Uterus (tissue), 4 donors: Measurements from ENCODE around the gene PLEKHB2. TPM values are rescaled to one million over a fixed set of nuclear protein-coding genes. Genes with fewer than 3 reads are reported as not detected.
"Not testable (repeated sequence)": the region's sequence is repeated elsewhere in the genome, so short reads cannot be mapped to it uniquely, and the experiment has no call there.

Experiments
- DNase-seq, 2 donors: peaks; one replicate each; pipeline ENCODE4 v3.0.0-alpha.2; 2019 to 2020
- H3K27ac ChIP-seq, 2 donors: fragments of 200-600 bp; sonication (generic); 1 replicate in 1 of 2; 2 replicates in 1 of 2; pipeline ENCODE4 v1.5.1; 2016 to 2018
- H3K27me3 ChIP-seq, 2 donors: fragments of 200-600 bp; sonication (generic); one replicate each; pipeline ENCODE4 v1.5.1; 2018 to 2019; ENCODE audit warnings: control low read depth in 1 of 2
- H3K36me3 ChIP-seq, 2 donors: fragments of 200-600 bp; sonication (generic); one replicate each; pipeline ENCODE4 v1.5.1; 2019; ENCODE audit warnings: control low read depth in 1 of 2
- H3K4me1 ChIP-seq, 2 donors: fragments of 200-600 bp; sonication (generic); one replicate each; pipeline ENCODE4 v1.5.1; 2018 to 2019; ENCODE audit warnings: control low read depth in 1 of 2
- H3K4me3 ChIP-seq, 2 donors: fragments of 200-600 bp; sonication (generic); 1 replicate in 1 of 2; 2 replicates in 1 of 2; pipeline ENCODE4 v1.5.1; 2018 to 2019; ENCODE audit warnings: mild to moderate bottlenecking in 1 of 2
- H3K9me3 ChIP-seq, 2 donors: fragments of 200-600 bp; sonication (generic); one replicate each; pipeline ENCODE4 v1.5.1; 2019; ENCODE audit warnings: control low read depth in 1 of 2
- POLR2A ChIP-seq, 2 donors: fragments of 450-650 bp; IDR thresholded peaks; one replicate each; pipeline ENCODE4 v1.6.1; 2016; ENCODE audit warnings: antibody characterized with exemption in 2 of 2, mild to moderate bottlenecking in 1 of 2, moderate library complexity in 1 of 2
- intact Hi-C: fragments of 100-400 bp; cut with DNase I; formaldehyde crosslinking; loops from one replicate; pipeline ENCODE4 v1.15.1; 2023; ENCODE audit warnings: low total_unique reads
- total RNA-seq, 4 donors: library from RNA; depleted of rRNA in 3 of 4; stranded (reverse); fragments of >200 nt in 3 of 4; gene quantifications; one replicate each; pipeline versions ENCODE4 v1.1.0 to v1.2.4, GENCODE V29; 2014 to 2023
- TF ChIP-seq, protein P1 (sequence below), 4 experiments: fragments of 200-600 bp in 2 of 4; fragments of 450-650 bp in 2 of 4; sonication (generic) in 2 of 4; IDR thresholded peaks; one replicate each; pipeline ENCODE4 v1.5.1; 2016 to 2019; ENCODE audit warnings: antibody characterized with exemption in 4 of 4, mild to moderate bottlenecking in 2 of 4, moderate library complexity in 1 of 4
- donor health status: DM: yes; HTN: yes; CAD: no.

The PLEKHB2 gene
- total RNA-seq, 4 donors from 2014 or later, result 11.8 to 58.9 (median 17.9) TPM

DNA sequence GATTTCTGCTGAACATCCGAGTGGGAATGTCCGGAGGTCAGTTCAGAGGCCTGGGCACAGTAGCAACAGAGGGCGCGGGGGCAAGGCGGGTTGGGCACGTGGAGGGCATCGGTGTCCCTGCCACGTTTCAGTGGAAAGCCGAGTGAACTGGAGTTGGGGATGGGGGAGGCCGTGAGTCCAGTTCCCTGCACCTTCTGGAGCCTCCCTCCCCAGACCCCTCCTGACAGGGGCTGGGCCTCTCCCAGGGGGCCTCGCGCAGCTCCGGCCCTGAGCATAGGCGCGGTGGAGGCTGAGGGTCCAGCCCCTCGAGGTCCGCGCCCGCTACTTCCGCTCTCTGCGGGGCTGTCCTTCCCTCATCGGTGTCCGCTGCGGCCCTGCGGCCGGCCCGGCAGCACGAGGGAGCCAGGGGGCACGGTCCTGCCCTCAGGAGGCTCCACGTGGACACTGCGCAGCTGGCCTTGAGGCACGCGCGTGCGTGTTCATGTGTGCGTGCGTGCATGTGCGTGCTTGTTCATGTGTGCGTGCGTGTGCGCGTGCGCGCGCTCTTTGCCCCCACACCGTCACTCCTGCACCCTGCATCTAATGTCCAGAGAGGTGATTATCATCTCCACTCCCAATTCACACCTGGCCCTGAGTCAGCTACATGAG is 50.2 kb downstream of the PLEKHB2 start:
- no peak for TF ChIP-seq POLR2A (IDR thresholded peaks at IDR 0.05)
- TF ChIP-seq, protein P1, sequence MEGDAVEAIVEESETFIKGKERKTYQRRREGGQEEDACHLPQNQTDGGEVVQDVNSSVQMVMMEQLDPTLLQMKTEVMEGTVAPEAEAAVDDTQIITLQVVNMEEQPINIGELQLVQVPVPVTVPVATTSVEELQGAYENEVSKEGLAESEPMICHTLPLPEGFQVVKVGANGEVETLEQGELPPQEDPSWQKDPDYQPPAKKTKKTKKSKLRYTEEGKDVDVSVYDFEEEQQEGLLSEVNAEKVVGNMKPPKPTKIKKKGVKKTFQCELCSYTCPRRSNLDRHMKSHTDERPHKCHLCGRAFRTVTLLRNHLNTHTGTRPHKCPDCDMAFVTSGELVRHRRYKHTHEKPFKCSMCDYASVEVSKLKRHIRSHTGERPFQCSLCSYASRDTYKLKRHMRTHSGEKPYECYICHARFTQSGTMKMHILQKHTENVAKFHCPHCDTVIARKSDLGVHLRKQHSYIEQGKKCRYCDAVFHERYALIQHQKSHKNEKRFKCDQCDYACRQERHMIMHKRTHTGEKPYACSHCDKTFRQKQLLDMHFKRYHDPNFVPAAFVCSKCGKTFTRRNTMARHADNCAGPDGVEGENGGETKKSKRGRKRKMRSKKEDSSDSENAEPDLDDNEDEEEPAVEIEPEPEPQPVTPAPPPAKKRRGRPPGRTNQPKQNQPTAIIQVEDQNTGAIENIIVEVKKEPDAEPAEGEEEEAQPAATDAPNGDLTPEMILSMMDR (IDR thresholded peaks at IDR 0.05), result no peak
- no peak overlapping the region for H3K27ac ChIP-seq
- intact Hi-C loops, result no loop called here
- no peaks in the 10 kb centered on the region for H3K27me3 ChIP-seq
- no peaks in the 10 kb centered on the region for H3K36me3 ChIP-seq
- DNase-seq, result no peak
- H3K4me3 ChIP-seq, result no peak overlapping the region
- no peaks in the 10 kb centered on the region for H3K9me3 ChIP-seq
- no peaks in the 10 kb centered on the region for H3K4me1 ChIP-seq

DNA sequence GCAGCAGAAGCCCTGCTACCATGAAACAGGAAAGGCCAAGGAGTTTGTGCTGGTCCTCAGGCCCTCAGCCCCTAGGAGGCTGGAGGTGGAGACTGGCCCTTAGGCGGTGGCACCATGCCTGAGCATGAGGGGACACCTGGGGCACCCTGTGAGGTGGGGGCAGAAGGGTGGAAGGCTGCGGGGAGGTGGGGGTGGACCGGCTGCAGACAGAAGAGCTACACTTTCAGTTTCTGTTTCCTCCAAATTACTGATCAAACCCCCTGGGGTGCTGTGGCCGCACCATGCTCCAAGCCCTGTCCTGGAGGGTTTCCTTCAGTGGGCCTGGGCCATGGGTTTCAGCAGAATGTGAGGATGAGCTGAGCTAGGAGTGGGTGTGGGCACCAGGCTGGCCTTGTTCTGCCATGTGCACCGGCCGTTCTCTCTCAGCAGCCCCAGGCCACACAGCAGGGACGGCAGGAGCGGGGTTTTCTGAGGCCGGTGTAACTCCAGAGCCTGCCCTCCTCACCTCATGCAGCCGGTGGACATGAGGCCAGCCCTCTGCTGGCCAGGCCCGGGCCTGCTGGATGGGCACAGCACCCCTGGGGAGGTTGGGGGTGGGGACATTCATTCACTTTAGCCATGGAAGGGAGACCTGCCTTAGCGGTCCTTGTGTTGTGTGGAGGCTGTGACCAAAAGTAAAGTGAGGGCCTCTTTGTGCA is 51.5 kb downstream of the PLEKHB2 start:
- H3K36me3 ChIP-seq, result no peaks in the 10 kb centered on the region
- H3K9me3 ChIP-seq, result no peaks in the 10 kb centered on the region
- H3K4me1 ChIP-seq, result no peaks in the 10 kb centered on the region
- H3K4me3 ChIP-seq, result no peak overlapping the region
- H3K27ac ChIP-seq, result no peak overlapping the region
- intact Hi-C loops, result no loop called here
- no peak for DNase-seq
- H3K27me3 ChIP-seq, result no peaks in the 10 kb centered on the region
- TF ChIP-seq, protein P1 (IDR thresholded peaks at IDR 0.05), result no peak
- no peak for TF ChIP-seq POLR2A (IDR thresholded peaks at IDR 0.05)

DNA sequence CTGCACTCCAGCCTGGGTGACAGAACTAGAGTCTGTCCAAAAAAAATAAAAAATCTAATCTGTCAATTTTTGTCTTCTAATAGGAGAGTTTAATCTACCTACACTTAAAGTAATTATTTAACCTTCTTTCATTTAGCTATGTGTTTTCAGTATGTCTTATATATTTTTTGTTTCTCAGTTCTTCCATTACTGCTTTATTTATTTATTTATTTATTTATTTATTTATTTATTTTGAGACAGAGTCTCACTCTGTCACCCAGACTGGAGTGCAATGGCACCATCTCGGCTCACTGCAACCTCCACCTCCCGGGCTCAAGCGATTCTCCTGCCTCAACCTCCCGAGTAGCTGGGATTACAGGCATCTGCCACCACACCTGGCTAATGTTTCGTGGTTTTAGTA is 60.4 kb downstream of the PLEKHB2 start:
- H3K4me1 ChIP-seq, H3K27ac ChIP-seq, H3K9me3 ChIP-seq, H3K27me3 ChIP-seq, H3K4me3 ChIP-seq, H3K36me3 ChIP-seq, intact Hi-C loops, DNase-seq: not testable (repeated sequence)

DNA sequence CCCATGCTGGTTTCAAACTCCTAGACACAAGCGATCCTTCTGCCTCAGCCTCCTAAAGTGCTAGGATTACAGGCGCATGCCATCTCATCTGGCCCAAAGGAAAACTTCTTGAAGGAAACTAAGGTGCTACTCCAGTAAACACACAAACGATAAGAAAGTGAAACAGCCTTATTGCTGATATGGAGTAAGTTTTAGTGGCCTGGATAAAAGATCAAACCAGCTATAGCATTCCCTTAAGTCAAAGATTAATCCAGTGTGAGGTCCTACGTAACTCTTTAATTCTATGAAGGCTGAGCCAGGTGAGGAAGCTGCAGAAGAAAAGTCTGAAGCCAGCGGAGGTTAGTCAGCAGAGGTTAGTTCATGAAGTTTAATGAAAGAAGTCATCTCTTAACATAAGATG is 63.4 kb downstream of the PLEKHB2 start:
- intact Hi-C loops, result no loop called here
- TF ChIP-seq, protein P1 (IDR thresholded peaks at IDR 0.05), result no peak
- TF ChIP-seq POLR2A (IDR thresholded peaks at IDR 0.05), result no peak
- H3K27me3 ChIP-seq, result no peaks in the 10 kb centered on the region

DNA sequence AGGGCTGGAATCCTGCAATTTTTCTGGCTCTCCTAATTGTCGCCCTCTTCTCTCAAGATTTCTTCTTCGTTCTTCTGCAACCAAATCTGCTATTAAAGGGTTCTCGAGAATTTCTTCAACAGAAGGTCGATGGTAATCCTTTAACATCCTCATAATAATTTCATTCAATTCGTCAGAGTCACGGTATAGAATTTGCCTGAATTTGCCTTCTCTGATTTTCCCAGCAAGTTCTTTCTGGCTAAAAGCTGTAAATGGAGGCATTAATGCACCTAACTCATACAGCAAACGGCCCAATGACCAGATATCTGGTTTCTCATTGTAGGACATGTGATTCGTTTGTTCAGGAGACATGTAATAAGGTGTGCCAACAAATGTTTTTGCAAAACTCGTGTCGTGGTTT is 72.9 kb downstream of the PLEKHB2 start:
- H3K36me3 ChIP-seq, H3K27ac ChIP-seq, DNase-seq, H3K27me3 ChIP-seq, H3K9me3 ChIP-seq, H3K4me3 ChIP-seq, intact Hi-C loops, H3K4me1 ChIP-seq: not testable (repeated sequence)

More for the DNA sequence above, 63.4 kb downstream of the PLEKHB2 start:
- Histone ChIP-seq H3K36me3 (no peaks in the 10 kb centered on the region), H3K4me3 (no peak overlapping the region), H3K4me1 (no peaks in the 10 kb centered on the region), H3K9me3 (no peaks in the 10 kb centered on the region), H3K27ac (no peak overlapping the region)
- DNase-seq, result no peak

DNA sequence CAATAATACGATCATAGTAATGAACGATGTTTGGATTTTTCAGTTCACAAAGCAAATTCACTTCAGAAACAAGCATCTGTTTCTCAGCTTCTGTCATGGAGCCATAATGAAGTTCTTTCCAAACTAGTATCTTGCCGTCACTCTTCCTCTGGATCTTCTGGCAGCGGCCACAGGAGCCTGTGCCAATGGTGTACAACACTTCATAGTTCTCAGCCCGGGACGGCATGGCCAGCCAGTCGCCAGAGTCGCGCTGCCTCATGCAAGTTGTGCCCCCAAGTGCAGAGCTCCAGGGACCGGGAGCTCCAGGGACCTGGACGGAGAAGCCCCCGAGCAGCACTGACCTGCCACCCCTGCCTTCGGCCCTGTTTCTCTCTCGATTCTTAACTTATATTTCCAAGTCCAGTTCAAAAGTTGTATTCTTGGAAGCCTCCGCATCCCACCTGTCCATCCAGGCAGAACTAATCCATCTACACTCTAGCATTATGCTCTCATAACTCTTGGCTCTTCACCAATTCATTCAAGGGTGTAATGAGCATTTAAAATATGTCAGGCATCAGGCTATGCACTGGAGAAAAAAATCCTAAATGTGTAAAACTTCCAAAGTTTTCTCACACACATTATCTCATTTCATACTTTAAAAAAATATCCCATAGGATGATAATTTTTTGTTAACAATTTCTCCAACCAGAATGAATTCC is 73.7 kb downstream of the PLEKHB2 start:
- H3K9me3 ChIP-seq, DNase-seq, H3K4me1 ChIP-seq, H3K27me3 ChIP-seq, H3K27ac ChIP-seq, H3K4me3 ChIP-seq, H3K36me3 ChIP-seq, intact Hi-C loops: not testable (repeated sequence)

DNA sequence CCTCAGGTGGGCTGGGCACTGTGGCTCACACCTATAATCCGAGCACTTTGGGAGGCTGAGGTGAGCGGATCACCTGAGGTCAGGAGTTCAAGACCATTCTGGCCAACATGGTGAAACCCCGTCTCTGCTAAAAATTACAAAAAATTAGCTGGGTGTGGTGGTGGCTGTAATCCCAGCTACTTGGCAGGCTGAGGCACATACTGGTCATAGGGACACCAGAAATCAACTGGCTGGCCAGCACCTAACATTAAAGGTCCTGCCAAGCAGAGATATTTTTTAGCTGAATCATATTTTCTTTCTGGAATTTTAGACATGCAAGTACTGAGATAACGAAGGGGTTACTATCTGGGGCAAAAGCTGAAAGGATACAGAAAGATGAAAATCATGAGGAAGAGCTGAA is 76.3 kb downstream of the PLEKHB2 start:
- H3K4me1 ChIP-seq, H3K27me3 ChIP-seq, H3K4me3 ChIP-seq, H3K36me3 ChIP-seq, H3K27ac ChIP-seq, intact Hi-C loops, DNase-seq, H3K9me3 ChIP-seq: not testable (repeated sequence)

DNA sequence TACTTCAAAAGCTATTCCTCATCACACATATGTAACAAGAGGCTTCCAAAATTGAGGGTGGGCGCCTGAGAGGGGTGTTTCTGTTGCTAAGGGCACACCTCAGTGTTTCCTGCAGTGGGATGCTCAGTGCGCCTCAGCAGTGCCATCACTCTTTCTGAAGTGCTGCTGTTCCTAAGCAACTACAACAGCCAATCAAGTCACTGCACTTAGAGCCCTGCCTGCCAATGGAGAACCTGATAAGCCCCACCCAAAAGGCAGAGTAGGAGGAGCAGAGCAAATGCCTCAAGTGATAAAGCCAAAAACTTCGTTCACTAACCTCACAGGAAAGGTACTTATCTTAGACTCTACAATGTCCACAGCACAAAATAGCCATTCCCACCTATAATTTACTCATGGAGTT is 88.3 kb downstream of the PLEKHB2 start:
- H3K36me3 ChIP-seq, H3K27me3 ChIP-seq, DNase-seq, H3K9me3 ChIP-seq, intact Hi-C loops, H3K4me1 ChIP-seq, H3K4me3 ChIP-seq, H3K27ac ChIP-seq: not testable (repeated sequence)

DNA sequence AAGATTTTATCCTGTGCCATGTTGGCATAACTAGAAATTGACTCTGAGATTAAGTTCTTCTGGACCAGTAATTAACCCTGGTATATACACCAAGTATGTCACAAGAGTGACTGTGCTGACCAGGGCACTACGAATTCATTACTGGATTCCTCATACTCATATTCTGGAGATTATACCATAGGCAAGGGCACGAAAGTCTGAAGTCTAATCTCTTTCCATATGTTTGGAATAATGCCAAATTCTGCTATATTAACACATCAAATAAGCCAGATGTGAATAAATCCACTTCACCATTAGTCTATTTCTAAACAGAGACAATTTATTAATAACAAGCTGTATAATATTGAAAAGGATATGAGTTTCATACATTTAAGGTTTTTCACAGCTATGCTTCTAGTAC is 91.0 kb downstream of the PLEKHB2 start:
- H3K36me3 ChIP-seq, H3K9me3 ChIP-seq, DNase-seq, intact Hi-C loops, H3K4me1 ChIP-seq, H3K27ac ChIP-seq, H3K27me3 ChIP-seq, H3K4me3 ChIP-seq: not testable (repeated sequence)
